DMS79 treated with DMSO at 0.1 percent for 48 hours (cell line): ENCODE results near the gene NFE2L3.
"Not testable (repeated sequence)": the region's sequence is repeated elsewhere in the genome, so short reads cannot be mapped to it uniquely, and the experiment has no call there.

ENCODE experiments used
- DNase-seq: peaks from one replicate; lab custom pipeline; 2025; lab: John Stamatoyannopoulos, UW

NFE2L3 gene

DNA sequence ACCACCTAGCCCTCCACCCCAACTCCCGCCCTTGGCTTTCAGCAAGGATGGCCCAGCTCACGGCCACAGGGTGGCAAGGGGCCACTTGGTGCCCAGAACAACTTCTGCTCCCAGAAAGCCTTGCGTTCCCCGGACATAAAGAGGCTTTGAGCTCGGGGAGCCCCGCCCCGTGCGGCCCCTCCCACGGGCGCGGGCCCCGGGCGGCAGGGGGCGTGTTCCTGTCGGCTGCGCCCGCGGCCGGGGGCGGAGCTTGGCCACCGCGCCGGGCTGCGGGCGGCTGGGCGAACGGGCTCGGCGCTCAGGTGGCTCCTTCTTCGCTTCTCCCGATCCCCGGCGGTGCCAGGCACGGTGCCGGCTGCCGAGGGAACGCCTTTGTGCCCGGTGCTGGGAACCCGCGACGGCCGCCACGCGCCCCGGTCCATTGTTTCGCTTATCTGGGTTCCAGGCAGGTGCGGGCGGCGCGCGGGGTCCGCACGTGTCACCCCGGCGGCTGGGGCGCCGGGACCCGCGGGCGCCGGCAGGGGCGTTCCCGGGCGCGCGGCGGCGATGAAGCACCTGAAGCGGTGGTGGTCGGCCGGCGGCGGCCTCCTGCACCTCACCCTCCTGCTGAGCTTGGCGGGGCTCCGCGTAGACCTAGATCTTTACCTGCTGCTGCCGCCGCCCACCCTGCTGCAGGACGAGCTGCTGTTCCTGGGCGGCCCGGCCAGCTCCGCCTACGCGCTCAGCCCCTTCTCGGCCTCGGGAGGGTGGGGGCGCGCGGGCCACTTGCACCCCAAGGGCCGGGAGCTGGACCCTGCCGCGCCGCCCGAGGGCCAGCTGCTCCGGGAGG, at the start of gene NFE2L3:
Gene NFE2L3 (plus strand): TSS at position 246 of the 829 bp plus-strand sequence. CDS start 301 bp downstream, at position 547.
- peak; percentile 49 for DNase-seq

GRCh38 chr7:26103596-26103995, 48.4 kb upstream of the NFE2L3 start:
- DNase-seq: no peak

- DNase-seq: no peak
These were observed 46.8 kb upstream of the NFE2L3 start for GRCh38 chr7:26105236-26105635.

DNA sequence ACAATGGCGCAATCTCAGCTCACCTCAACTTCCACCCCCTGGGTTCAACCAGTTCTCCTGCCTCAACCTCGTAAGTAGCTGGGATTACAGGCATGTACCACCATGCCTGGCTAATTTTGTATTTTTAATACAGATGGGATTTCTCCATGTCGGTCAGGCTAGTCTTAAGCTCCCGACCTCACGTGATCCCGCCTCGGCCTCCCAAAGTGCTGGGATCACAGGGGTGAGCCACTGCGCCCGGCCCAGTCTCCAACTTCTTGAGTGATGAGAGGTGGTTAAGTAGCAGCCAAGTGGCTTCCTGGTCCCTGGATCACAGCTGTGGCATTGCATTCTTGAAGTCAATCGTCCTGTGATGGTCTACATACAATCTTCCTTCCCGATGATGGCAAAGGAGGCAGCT, 46.1 kb upstream of the NFE2L3 start:
- no peak for DNase-seq

GRCh38 chr7:26112203-26112740, 39.7 kb upstream of the NFE2L3 start:
- no peak for DNase-seq

- DNase-seq: no peak
These were observed 36.3 kb upstream of the NFE2L3 start for GRCh38 chr7:26115650-26116049.

DNA sequence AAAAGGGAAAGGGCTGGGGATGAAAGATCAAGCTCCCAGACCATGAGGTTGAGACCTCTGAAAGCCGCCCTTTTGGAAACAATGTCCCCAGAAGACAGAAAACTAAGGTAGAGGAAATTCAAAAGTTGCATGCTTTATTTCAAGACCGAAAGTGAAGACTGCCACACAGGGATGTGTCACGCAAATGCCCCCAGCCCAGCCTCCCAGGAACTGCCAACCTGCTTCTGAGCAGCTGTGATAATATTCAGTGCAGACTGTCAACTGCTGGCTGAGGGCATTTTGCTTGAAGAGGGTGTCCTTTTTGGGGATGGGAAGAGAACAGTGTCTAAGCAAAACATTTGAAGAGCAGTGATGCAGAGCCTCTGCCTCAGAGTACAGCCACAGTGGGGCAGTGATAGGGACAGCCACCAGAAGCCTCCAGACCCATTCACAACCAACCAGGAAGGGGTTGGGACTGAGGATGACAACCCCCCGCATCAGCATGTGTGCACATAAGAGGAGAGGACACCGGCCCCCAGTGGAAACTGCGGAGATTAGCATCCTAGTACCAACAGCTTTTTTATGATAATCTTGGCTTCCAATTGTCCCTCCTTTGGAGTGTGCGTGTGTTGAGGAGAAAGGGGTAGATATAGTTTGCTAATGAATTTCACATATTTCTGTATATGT, 34.7 kb upstream of the NFE2L3 start:
- no peak for DNase-seq

DNA sequence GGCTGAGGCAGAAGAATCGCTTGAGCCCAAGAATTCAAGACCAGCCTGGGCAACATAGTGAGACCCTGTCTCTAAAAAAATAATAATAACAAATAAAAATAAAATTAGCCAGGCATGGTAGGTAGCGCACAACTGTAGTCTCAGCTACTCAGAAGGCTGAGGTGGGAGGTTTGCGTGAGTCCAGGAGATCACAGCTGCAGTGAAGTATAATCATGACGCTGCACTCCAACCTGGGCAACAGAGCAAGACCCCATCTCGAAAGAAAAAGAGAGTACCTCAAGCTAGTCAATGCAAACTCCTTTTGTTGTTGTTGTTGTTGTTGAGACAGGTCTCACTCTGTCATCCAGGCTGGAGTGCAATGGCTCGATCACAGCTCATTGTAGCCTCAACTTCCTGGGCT, 34.0 kb upstream of the NFE2L3 start:
- DNase-seq: no peak

- no peak for DNase-seq
These were observed 29.3 kb upstream of the NFE2L3 start for GRCh38 chr7:26122745-26123144.

- not testable (repeated sequence) for DNase-seq
These were observed 27.2 kb upstream of the NFE2L3 start for GRCh38 chr7:26124775-26125174.

DNA sequence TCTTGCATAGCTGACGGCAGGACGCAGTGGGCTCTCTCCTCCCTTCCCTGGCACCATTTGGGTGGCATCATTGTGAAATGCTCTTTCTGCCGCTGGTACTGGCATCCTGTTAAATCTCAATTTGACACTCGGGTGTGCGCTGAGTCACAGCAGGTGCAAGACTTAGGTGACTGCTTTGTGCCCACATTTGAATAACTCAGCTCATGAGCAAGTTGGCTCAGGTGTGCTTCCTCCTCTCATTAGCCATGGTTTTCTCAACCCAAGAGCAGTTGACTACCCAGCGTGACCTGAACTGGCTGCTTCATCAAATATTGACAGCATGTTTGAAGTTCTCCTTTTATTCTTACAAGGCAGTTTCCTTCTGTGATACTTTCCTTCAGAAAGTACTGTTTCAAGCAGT, 24.6 kb upstream of the NFE2L3 start:
- peak; percentile 76 for DNase-seq

DNA sequence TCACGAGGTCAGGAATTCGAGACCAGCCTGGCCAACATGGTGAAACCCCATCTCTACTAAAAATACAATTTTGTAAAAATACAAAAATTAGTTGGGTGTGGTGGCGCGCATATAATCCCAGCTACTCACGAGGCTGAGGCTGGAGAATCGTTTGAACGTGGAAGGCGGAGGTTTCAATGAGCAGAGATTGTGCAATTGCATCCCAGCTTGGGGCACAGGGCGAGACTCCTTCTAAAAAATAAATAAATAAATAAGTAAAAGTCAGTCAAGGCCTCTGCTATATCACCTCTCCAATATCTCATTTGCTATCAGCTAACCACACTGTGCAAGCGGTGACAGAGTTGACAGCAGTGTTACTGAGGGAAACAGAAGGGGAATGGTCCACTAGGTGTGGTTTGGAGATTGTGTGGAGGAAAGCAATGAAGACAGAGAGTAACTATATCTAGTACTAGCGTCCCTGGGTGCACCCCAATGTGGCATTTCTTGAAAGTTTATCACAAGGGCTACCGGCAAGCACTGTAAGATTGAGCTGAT, 20.9 kb upstream of the NFE2L3 start:
- DNase-seq: no peak

DNA sequence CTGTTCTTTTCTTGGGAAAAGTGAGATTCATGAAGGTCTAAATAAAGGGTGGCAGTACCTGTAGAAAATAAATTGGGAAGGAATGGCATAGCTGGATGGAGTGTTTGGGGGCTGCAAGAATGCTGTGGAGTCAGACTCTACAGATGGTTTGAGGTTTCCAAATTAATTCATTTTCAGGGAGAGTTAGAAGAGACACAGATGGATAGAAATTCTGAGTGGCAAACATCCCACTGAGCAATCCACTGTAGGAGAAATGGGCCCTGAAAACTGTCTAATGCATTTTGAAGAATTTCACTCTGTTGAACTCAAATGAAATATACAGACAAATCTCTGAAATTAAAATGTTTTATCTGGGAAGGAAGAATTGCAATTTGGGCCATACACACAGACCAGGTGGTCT, 16.9 kb upstream of the NFE2L3 start:
- DNase-seq: no peak

DNA sequence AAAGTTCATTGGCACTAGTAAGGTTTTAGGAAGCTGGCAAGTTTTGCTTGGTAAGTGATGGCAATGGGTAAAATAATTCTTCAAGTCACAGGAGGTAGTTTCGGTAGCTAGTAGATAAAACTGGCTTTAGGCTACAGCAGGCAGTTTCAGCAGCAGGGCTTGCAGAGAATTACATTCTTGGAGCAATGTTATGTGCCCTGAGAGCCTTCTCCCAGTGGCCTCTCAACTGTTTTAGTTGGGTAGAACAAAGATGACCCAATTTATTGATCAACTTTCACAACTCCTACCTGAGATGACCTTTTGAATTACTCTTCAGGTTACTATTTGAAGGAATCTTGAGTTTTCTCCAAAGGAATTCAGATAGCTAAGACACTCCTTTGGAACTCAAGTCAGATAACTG, 16.4 kb upstream of the NFE2L3 start:
- DNase-seq: no peak

DNA sequence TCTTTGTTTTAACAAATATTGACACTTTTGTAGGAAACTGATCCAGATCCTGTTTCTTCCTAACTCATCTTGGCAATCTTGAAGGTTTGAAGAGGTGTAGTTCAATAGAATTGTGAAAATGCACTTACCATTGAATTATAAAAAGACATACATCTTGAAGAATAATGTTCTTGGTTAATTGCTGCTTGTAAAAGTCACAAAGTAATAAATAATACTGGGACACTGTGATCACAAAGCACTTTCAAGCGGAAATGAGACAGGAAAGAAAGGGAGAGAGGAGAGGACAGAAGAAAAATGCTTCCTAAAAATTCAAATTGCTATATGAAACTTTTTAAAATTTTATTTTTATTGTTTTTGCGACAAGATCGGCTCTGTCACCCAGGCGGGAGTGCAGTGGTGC, 15.2 kb upstream of the NFE2L3 start:
- DNase-seq: peak; percentile 31

DNA sequence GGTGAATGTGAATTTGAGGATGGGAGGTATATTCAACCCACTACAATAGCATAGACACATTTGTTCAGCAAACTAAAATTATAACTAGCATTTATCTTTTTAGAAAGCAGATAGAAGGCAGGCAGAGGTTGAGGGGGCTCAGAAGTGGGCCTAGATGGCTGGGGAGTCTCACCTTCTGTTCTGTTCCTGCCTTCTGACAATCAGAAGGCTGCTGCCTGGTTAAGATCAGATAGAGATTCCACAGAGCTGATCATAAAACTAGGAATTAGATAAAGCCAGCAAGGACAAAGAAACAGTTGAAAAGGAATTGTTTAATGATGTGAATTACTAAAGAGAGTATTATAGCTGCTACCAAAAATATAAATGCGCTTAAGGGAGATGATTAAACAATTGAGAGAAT, 11.6 kb upstream of the NFE2L3 start:
- DNase-seq: no peak

GRCh38 chr7:26141077-26141476, 10.9 kb upstream of the NFE2L3 start:
- no peak for DNase-seq

DNA sequence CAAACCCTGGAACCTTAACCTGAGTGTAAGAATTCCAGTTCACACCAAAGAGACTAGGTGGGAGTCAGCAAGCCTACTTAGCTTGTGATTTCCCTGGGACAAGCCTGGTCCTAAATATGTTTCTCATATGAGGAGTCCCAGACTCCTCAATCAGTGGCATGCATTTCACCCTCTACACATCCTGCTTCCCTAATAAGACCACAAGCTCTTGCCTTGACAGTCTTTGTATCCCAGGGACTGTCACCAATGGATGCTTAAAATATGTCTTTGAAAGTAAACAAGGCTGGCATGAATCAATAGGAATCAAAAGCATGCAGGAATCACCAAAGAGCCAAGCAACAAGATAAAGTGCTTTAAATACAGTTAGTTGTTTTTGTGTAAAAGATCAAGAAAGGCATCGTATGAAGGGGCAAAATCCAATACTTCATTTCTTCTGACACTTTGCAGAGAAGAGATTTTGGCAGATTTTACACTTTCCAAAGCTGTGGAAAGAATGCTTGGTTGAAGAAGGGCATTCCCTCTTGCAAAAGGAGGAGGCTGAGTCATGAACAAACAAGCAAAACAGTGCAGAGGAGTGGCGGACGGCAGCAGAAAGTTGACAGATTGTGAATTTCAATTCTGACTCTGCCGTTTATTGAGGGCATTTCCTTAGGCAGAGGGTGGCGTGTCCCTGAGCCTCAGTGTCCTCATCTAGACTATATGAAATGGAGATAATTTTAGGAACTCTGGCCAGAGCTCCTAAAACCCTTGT, 8.5 kb upstream of the NFE2L3 start:
- DNase-seq: no peak

- DNase-seq: no peak
These were observed 7.6 kb upstream of the NFE2L3 start for GRCh38 chr7:26144184-26145080.

DNA sequence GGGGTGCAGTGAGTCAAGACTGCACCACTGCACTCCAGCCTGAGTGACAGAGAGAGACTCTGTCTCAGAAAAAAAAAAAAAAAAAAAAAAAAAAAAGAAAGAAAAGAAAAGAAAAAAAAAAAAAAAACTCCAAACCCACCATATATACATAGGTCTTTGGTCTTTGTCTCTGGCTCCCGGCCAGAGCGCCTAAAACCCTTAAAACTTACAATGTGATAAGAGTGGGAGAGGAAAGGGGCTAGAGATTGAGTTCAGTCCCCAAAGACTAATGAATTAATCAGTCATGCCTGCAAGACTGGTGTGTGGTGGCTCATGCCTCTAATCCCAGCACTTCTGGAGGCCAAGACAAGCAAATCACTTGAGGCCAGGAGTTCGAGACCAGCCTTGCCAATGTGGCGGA, 6.8 kb upstream of the NFE2L3 start:
- DNase-seq: no peak

DNA sequence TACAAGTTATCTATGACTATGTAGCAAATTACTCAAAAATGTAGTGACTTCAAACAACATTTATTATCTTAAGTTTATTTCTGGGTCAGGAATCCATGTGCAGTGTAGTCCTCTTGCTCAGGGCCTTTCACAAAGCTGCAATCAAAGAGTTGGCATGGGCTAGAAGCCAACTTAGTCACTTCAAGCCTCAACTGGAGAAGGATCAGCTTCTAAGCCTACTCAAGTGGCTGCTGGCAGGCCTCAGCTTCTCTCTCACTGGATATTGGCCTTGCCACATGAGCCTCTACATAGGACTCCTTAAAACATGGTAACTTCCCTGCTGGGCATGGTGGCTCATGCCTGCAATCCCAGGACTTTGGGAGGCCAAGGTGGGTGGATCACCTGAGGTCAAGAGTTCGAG, 5.0 kb upstream of the NFE2L3 start:
- peak; percentile 76 for DNase-seq
